ENCODE results near the gene DNAJC4. TPM values are rescaled to one million over a fixed set of nuclear protein-coding genes. Genes with fewer than 3 reads are reported as not detected.

Gene DNAJC4
- total RNA-seq, 1 experiment from 2014 or later = 24.2 TPM

DNA sequence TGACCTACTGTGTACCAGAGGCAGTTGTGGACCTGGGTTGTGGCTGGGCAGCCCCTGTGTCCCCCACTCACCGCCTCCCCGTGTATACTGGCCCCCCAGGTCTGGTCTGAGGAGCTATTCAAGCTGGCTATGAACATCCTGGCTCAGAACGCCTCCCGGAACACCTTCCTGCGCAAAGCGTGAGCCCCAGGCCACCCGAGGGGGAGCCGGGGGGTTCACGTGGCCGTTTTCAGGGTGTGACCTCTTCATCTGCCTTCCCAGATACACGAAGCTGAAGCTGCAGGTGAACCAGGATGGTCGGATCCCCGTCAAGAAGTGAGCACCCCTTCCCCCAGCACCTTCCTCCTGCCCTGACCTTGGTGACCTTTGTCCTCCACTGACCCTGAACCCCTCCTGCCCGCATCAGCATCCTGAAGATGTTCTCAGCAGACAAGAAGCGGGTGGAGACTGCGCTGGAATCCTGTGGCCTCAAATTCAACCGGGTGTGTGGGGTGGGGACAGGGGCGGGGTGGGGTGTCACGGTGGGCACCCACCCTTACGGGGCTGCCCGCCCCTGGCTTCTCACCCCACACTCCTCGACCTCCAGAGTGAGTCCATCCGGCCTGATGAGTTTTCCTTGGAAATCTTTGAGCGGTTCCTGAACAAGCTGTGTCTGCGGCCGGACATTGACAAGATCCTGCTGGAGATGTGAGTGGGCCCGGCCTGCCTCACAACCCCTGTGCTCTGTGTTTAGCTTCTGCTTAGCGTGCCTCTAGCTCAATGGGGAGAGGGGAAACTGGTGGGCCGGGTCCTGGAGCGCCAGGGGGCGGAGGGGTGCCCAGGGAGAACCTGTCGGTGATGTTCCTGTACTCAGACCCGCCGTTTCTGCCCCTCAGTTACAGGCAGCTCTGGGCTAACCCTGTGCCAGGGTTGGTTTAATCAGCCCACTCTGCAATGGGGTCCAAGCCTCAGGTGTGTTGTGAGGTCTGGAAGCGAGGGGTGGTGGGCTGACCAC, 25.1 kb downstream of the DNAJC4 start:
- Mint-ChIP-seq H3K27me3 (ENCODE audit: low read depth) (no peaks in the 10 kb centered on the region), H3K27ac (no peak overlapping the region), H3K36me3 (ENCODE audit: insufficient read depth in 1 of 3, low read depth in 3 of 3) (peaks cover 39 to 62% (median 54%) of the 10 kb centered on the region in 3 experiments; a peak in 6 of 7 replicates), H3K9me3 (no peaks in the 10 kb centered on the region), H3K4me1 (peaks cover 9 to 18% of the 10 kb centered on the region in 2 experiments), H3K4me3 (no peak overlapping the region; a peak in 1 of 5 replicates)
- H3K9me3 ChIP-seq (ENCODE audit: control insufficient read depth, low read depth, low read length) = no peaks in the 10 kb centered on the region
- no peak overlapping the region for H3K4ac ChIP-seq (ENCODE audit: low read depth, low read length)
- no peak overlapping the region for H3T11ph ChIP-seq (ENCODE audit: low read length)
- TF ChIP-seq, protein P1, sequence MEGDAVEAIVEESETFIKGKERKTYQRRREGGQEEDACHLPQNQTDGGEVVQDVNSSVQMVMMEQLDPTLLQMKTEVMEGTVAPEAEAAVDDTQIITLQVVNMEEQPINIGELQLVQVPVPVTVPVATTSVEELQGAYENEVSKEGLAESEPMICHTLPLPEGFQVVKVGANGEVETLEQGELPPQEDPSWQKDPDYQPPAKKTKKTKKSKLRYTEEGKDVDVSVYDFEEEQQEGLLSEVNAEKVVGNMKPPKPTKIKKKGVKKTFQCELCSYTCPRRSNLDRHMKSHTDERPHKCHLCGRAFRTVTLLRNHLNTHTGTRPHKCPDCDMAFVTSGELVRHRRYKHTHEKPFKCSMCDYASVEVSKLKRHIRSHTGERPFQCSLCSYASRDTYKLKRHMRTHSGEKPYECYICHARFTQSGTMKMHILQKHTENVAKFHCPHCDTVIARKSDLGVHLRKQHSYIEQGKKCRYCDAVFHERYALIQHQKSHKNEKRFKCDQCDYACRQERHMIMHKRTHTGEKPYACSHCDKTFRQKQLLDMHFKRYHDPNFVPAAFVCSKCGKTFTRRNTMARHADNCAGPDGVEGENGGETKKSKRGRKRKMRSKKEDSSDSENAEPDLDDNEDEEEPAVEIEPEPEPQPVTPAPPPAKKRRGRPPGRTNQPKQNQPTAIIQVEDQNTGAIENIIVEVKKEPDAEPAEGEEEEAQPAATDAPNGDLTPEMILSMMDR (conservative IDR thresholded peaks at IDR 0.05) = no peak
- DNase-seq = no peak
- peaks cover 15% of the 10 kb centered on the region for H3K23me2 ChIP-seq (ENCODE audit: insufficient read length, low read depth, low read length, poor library complexity, severe bottlenecking)
- no peak overlapping the region for H3K14ac ChIP-seq (ENCODE audit: insufficient read depth, low read length)
- H2BK5ac ChIP-seq (ENCODE audit: insufficient read length, low read length) = no peak overlapping the region
- no CpG with 5 or more reads among the region's 35 CpGs for WGBS (ENCODE audit: extremely low coverage, insufficient read length, low lambda C conversion rate)
- H4K91ac ChIP-seq (ENCODE audit: insufficient read length, low read depth, low read length) = no peak overlapping the region
- H3K4me2 ChIP-seq (ENCODE audit: insufficient read depth, insufficient read length, low read length) = no peak overlapping the region
- no peak overlapping the region for H2BK120ac ChIP-seq (ENCODE audit: low read depth, low read length, poor library complexity, severe bottlenecking)
- H3K9ac ChIP-seq (ENCODE audit: extremely low read depth, insufficient read length, low read length) = no peak overlapping the region
- H2AK5ac ChIP-seq (ENCODE audit: insufficient read length, low read length) = no peak overlapping the region
- no peaks in the 10 kb centered on the region for H3K4me1 ChIP-seq (ENCODE audit: insufficient read depth, low read length)
- H3K23ac ChIP-seq (ENCODE audit: insufficient read length, low read depth, low read length) = no peak overlapping the region
- no peaks in the 10 kb centered on the region for H4K20me1 ChIP-seq (ENCODE audit: control insufficient read depth, insufficient read depth, insufficient read length)
- no peak overlapping the region for H2BK20ac ChIP-seq (ENCODE audit: low read depth, low read length, poor library complexity, severe bottlenecking)
- no peak overlapping the region for H2BK12ac ChIP-seq (ENCODE audit: insufficient read length, low read depth, low read length)
- H3K79me1 ChIP-seq (ENCODE audit: insufficient read depth, low read depth, low read length, poor library complexity, severe bottlenecking) = peaks cover 3% of the 10 kb centered on the region
- no peak overlapping the region for H2BK15ac ChIP-seq (ENCODE audit: low read depth, low read length)
- H3K27ac ChIP-seq (ENCODE audit: insufficient read length, low read depth, low read length) = no peak overlapping the region
- no peak overlapping the region for H4K5ac ChIP-seq (ENCODE audit: insufficient read length, low read depth, low read length)
- no peak overlapping the region for H3K56ac ChIP-seq (ENCODE audit: insufficient read length, low read depth, low read length)
- H3K27me3 ChIP-seq (ENCODE audit: insufficient read depth, low read length) = no peaks in the 10 kb centered on the region
- no peaks in the 10 kb centered on the region; the same call in 1 of the 2 replicates for H3K79me2 ChIP-seq (ENCODE audit: insufficient read depth, low read length)
- no peak overlapping the region for H3K18ac ChIP-seq (ENCODE audit: insufficient read length, low read depth, low read length)
- no peak overlapping the region for H2AFZ ChIP-seq (ENCODE audit: low read length)
- no peak overlapping the region for H4K8ac ChIP-seq (replicated peaks; ENCODE audit: insufficient read length, low read depth, low read length)

Data from H9 (cell line).